ENCODE results near the gene PDGFRA.
"Not testable (repeated sequence)": the region's sequence is repeated elsewhere in the genome, so short reads cannot be mapped to it uniquely, and the experiment has no call there.

DNA sequence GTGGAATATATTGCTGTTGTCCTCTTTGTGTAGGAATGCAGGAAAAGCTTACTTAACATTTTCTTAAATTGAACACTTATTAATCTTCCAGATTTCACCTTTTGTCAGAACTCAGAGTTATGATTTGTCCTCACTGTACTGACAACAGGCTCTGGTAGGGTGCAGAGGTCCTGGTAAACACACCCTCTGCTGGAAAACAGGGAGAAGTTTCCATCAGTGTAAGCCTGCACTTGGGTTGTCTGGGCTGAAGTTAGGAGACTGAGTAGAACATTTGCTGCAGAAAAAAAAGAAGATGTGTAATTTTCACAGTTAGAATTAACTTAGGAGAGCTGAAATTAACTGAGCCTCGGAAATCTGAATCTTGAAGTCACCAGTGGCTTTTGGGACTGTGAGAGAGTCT lies 23.2 kb downstream of the PDGFRA start:
- not testable (repeated sequence) for TF ChIP-seq EZH2 (IDR thresholded peaks at IDR 0.05; ENCODE audit: low read depth)
- TF ChIP-seq, protein P1, sequence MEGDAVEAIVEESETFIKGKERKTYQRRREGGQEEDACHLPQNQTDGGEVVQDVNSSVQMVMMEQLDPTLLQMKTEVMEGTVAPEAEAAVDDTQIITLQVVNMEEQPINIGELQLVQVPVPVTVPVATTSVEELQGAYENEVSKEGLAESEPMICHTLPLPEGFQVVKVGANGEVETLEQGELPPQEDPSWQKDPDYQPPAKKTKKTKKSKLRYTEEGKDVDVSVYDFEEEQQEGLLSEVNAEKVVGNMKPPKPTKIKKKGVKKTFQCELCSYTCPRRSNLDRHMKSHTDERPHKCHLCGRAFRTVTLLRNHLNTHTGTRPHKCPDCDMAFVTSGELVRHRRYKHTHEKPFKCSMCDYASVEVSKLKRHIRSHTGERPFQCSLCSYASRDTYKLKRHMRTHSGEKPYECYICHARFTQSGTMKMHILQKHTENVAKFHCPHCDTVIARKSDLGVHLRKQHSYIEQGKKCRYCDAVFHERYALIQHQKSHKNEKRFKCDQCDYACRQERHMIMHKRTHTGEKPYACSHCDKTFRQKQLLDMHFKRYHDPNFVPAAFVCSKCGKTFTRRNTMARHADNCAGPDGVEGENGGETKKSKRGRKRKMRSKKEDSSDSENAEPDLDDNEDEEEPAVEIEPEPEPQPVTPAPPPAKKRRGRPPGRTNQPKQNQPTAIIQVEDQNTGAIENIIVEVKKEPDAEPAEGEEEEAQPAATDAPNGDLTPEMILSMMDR (conservative IDR thresholded peaks at IDR 0.05): not testable (repeated sequence)

Data from PC-9 (cell line).